Ureter (tissue), 1 donor: ENCODE measurements around the gene PCYT2. TPM values are rescaled to one million over a fixed set of nuclear protein-coding genes. Genes with fewer than 3 reads are reported as not detected.
"Not testable (repeated sequence)": the region's sequence is repeated elsewhere in the genome, so short reads cannot be mapped to it uniquely, and the experiment has no call there.

Experiments
- DNase-seq: peaks from one replicate; pipeline ENCODE4 v3.0.0-alpha.2; 2020; ENCODE audit warnings: low spot score
- total RNA-seq: library from RNA; stranded (reverse); gene quantifications from one replicate; pipeline ENCODE4 v1.2.4, GENCODE V29; 2023
- donor health status: DM: yes; HTN: yes; CAD: no.

Gene PCYT2
- total RNA-seq, result 58.9 TPM

- peak; percentile 94 for DNase-seq
Measured at GRCh38 chr17:81911277-81911961, at the start of gene PCYT2. Gene PCYT2, minus strand, starts transcription at chr17:81911399. Its CDS starts 44 bp downstream, at chr17:81911355.

GRCh38 chr17:81960130-81960958, 49.1 kb upstream of the PCYT2 start:
- no peak for DNase-seq

GRCh38 chr17:81959362-81960129, 48.3 kb upstream of the PCYT2 start:
- DNase-seq, result no peak

- DNase-seq, result no peak
Measured at GRCh38 chr17:81958633-81959342, 47.6 kb upstream of the PCYT2 start.

- DNase-seq, result no peak
Measured at GRCh38 chr17:81957691-81958432, 46.7 kb upstream of the PCYT2 start.

GRCh38 chr17:81956607-81957589, 45.7 kb upstream of the PCYT2 start:
- DNase-seq, result no peak

- no peak for DNase-seq
Measured at GRCh38 chr17:81955756-81956544, 44.8 kb upstream of the PCYT2 start.

GRCh38 chr17:81955058-81955681, 44.0 kb upstream of the PCYT2 start:
- no peak for DNase-seq

GRCh38 chr17:81954131-81955057, 43.2 kb upstream of the PCYT2 start:
- no peak for DNase-seq

GRCh38 chr17:81953443-81953842, 42.2 kb upstream of the PCYT2 start:
- DNase-seq, result not testable (repeated sequence)

GRCh38 chr17:81952792-81953228, 41.6 kb upstream of the PCYT2 start:
- DNase-seq, result no peak

GRCh38 chr17:81951785-81952684, 40.8 kb upstream of the PCYT2 start:
- no peak for DNase-seq

- DNase-seq, result no peak
Measured at GRCh38 chr17:81950501-81950900, 39.3 kb upstream of the PCYT2 start.

- no peak for DNase-seq
Measured at GRCh38 chr17:81948635-81949378, 37.6 kb upstream of the PCYT2 start.

- DNase-seq, result no peak
Measured at GRCh38 chr17:81947189-81947588, 36.0 kb upstream of the PCYT2 start, which contains the start of gene MYADML2. Gene MYADML2, minus strand, starts transcription at chr17:81947233. Its CDS starts 5,492 bp downstream, at chr17:81941741.
